Fibroblast of the aortic adventitia (primary cell): ENCODE data around the gene DYNC2H1. TPM values are rescaled to one million over a fixed set of nuclear protein-coding genes. Genes with fewer than 3 reads are reported as not detected.
A peak's percentile ranks its signal among the peaks of the same experiment; 100 is the strongest.

Source experiments
- DNase-seq: peaks from one replicate; pipeline ENCODE4 v3.0.0-alpha.2; 2010; ENCODE audit warnings: low read depth
- H3K4me3 ChIP-seq: 2 replicates; pipeline ENCODE4 v1.5.1; 2011; ENCODE audit warnings: low read depth, mild to moderate bottlenecking, control low read depth, low read length, moderate library complexity
- total RNA-seq: library from RNA; depleted of rRNA; stranded (reverse); fragments of >200 nt; gene quantifications from 2 replicates; pipeline ENCODE4 v1.2.3, GENCODE V29; 2012; ENCODE audit warnings: low replicate concordance
- TF ChIP-seq, protein P1 (sequence below): IDR thresholded peaks from 2 replicates; pipeline ENCODE4 v1.5.1; 2011; ENCODE audit warnings: mild to moderate bottlenecking, low read length, control low read depth, inconsistent platforms; ENCODE audit not compliant: insufficient read depth

DYNC2H1 gene
- total RNA-seq, 1 donor = 74.0 TPM

DNA sequence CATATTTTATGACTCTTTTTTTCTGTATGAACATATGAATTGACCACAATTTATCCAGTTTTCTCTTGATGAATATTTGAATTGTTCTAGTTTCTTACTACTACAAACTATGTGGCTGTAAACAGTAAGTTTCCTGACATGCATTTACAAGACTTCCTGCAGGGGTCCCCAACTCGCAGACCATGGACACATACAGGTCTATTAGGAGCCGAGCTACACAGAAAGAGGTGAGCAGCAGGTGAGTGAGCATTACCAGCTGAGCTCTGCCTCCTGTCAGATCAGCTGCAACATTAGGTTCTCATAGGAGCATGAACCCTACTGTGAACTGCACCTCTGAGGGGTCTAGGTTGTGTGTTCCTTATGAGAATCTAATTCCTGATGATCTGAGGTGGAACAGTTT is 379.4 kb downstream of the DYNC2H1 start:
- TF ChIP-seq, protein P1, sequence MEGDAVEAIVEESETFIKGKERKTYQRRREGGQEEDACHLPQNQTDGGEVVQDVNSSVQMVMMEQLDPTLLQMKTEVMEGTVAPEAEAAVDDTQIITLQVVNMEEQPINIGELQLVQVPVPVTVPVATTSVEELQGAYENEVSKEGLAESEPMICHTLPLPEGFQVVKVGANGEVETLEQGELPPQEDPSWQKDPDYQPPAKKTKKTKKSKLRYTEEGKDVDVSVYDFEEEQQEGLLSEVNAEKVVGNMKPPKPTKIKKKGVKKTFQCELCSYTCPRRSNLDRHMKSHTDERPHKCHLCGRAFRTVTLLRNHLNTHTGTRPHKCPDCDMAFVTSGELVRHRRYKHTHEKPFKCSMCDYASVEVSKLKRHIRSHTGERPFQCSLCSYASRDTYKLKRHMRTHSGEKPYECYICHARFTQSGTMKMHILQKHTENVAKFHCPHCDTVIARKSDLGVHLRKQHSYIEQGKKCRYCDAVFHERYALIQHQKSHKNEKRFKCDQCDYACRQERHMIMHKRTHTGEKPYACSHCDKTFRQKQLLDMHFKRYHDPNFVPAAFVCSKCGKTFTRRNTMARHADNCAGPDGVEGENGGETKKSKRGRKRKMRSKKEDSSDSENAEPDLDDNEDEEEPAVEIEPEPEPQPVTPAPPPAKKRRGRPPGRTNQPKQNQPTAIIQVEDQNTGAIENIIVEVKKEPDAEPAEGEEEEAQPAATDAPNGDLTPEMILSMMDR = no peak
- no peak overlapping the region for H3K4me3 ChIP-seq
- no peak for DNase-seq

DNA sequence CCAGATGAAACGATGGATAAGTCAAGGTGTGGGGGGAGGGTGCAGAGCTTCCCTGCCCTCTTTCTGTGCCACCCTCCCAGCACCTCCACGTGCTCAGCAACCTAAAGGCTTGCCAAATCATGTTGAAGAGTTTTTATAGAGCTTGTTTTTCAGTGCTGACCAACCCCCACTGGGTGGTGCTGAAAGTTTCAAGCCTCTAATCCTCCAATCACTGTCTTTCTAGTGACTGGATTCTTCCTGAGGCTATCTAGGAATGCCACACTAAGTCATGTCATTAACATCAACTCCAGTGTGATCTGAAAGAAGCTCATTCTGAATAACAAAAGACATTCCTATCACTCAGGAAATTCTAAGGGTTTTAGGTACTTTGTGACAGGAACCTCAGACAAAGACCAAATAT is 382.6 kb downstream of the DYNC2H1 start:
- no peak for DNase-seq
- no peak overlapping the region for H3K4me3 ChIP-seq
- TF ChIP-seq, protein P1 = no peak

DNA sequence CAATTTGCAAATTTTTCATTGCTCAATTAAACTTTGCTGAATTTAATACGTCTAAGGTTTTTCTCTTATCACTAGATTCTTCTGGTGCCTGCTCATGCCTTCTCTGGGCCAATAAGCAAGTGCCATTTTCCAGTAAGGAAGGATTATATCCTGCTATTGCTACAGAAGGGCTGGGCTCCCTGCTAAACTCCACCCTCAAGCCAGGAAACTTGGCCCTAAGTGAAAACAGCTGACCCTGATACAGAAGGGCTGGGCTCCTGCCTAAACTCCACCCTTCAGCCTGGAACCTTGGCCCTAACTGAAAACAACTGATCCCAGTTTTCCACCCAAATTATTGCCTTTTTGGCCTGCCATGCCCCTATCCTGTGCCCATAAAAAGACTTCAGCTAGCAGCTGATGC is 385.3 kb downstream of the DYNC2H1 start:
- DNase-seq = peak; percentile 67
- TF ChIP-seq, protein P1 = no peak
- H3K4me3 ChIP-seq = no peak overlapping the region

DNA sequence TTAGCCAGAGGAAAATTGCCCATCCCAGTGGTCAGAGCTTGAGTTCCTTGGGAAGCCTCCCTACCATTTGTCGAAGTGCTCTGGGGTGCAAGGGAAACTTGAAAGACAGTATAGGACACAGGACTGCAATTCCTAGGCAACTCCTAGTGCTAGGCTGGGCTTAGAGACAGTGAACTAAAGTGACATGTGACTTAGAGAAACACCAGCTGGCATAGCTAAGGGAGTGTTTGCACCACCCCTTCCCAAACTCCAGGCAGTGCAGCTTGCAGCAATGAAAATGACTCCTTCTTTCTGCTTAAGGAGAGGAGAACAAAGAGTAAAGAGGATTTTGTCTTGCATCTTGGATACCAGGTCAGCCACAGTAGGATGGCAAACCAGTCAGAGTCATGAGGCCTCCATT is 388.0 kb downstream of the DYNC2H1 start:
- TF ChIP-seq, protein P1 = no peak
- DNase-seq = no peak
- no peak overlapping the region for H3K4me3 ChIP-seq

DNA sequence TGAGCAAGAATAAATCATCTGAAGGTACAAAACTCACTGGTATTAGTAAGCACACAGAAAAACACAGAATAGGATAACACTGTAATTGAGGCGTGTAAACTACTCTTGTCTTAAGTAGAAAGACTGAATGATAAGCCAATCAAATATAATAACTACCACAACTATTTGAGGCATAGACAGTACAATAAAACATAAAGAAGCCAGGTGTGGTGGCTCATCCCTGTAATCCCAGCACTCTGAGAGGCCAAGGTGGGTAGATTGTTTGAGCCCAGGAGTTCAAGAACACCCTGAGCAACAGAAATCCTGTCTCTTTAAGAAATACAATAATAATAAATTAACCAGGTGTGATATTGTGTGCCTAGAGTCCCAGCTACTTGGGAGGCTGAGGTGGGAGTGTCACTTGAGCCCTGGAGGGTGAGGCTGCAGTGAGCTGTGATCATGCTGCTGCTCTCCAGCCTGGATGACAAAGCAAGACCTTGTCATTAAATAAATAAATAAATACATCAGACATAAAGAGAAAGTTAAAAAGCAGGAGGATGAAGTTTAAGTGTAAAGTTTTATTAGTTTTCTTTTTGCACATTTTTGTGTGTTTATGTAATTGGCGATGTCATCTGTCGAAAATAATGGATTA is 390.6 kb downstream of the DYNC2H1 start:
- DNase-seq = no peak
- TF ChIP-seq, protein P1 = no peak

DNA sequence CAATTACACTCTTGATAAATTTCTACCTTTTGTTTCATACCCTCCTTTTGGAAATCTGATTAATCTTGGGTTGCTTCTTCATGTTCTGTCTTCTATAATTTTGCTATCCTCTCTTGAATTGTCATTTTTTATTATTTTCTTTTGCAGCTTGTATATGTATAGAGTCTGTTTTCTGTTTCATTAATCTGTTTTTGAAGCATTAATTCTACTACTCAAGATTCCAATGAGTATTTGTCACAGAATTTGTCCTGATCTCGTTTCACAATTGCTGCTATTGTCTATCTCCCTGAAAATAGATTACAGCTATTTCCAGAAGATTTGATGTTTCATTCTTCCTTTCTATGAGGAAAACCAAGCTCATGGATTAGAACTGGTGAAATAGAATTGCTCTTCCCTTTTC is 406.1 kb downstream of the DYNC2H1 start:
- TF ChIP-seq, protein P1 = no peak
- H3K4me3 ChIP-seq = no peak overlapping the region
- no peak for DNase-seq

More for the DNA sequence above, 390.6 kb downstream of the DYNC2H1 start:
- no peak overlapping the region for H3K4me3 ChIP-seq

DNA sequence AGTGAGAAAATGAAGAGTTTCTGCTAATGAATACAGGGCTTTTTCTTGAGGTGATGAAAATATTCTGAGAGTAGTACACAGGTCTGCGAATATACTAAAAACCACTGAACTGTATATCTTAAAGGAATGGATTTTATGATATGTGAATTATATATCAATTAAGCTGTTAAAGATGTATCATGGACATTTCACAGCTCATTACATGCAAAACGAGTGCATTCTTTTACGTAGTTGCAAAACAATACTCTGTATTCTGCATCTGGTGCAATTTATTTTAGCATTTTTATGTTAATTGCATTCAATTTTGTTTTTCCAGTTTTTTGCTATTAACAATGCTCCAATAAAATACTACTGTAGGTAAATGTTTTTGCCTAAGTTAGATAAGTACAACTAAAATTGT is 411.6 kb downstream of the DYNC2H1 start:
- no peak for DNase-seq
- TF ChIP-seq, protein P1 = no peak
- H3K4me3 ChIP-seq = no peak overlapping the region
